Activated CD8-positive, alpha-beta memory T cell treated with anti-CD3 and anti-CD28 coated beads, Interleukin-2, amount 10 ng/mL, durations not matched to agents 7 days and 5 days (primary cell): Measurements from ENCODE around the gene MUS81. TPM values are rescaled to one million over a fixed set of nuclear protein-coding genes. Genes with fewer than 3 reads are reported as not detected.

ENCODE experiments used
- ATAC-seq: fragments of 150-1000 bp; cut with Tn5 transposase; one replicate; pipeline ENCODE4 v1.10.0; 2021; ENCODE audit warnings: moderate library complexity
- CTCF ChIA-PET: fragments of 350-600 bp; sonication (Branson Sonifier 250); formaldehyde crosslinking; loops from one replicate; lab custom pipeline; 2021; ENCODE audit warnings: antibody characterized with exemption; lab: Charles Lee
- DNase-seq: peaks from one replicate; pipeline ENCODE4 v3.0.0-alpha.2; 2020
- H3K27ac Mint-ChIP-seq: one replicate; pipeline ENCODE4 v1.8.0; 2021; ENCODE audit warnings: mild to moderate bottlenecking, mixed read lengths
- H3K27me3 Mint-ChIP-seq: one replicate; pipeline ENCODE4 v1.8.0; 2021; ENCODE audit warnings: mixed read lengths
- H3K36me3 Mint-ChIP-seq: one replicate; pipeline ENCODE4 v1.8.0; 2021; ENCODE audit warnings: mild to moderate bottlenecking, mixed read lengths
- H3K4me1 Mint-ChIP-seq: one replicate; pipeline ENCODE4 v1.8.0; 2021; ENCODE audit warnings: mixed read lengths
- H3K4me3 Mint-ChIP-seq: one replicate; pipeline ENCODE4 v1.8.0; 2021; ENCODE audit warnings: mild to moderate bottlenecking, moderate library complexity, mixed read lengths
- H3K9me3 Mint-ChIP-seq: one replicate; pipeline ENCODE4 v1.8.0; 2022; ENCODE audit warnings: low read depth, mixed read lengths
- total RNA-seq, 2 experiments: library from RNA; stranded (reverse); gene quantifications; one replicate each; pipeline ENCODE4 v1.2.3, GENCODE V29; 2021

Gene MUS81
- total RNA-seq, 2 experiments from 2014 or later = 106 to 125 TPM

- CTCF ChIA-PET = interaction anchor here (27.4 kb wide), 1 partner anchor 25 kb away, joined by 710 read pairs; the partner anchor contains the start of genes CCDC85B, CTSW, FIBP and FOSL1
- no peaks in the 10 kb centered on the region for H3K9me3 Mint-ChIP-seq
- DNase-seq = no peak
- H3K27ac Mint-ChIP-seq = no peak overlapping the region
- no peak overlapping the region for H3K4me3 Mint-ChIP-seq
- H3K36me3 Mint-ChIP-seq = peaks cover 36% of the 10 kb centered on the region
- no peaks in the 10 kb centered on the region for H3K27me3 Mint-ChIP-seq
- H3K4me1 Mint-ChIP-seq = peaks cover 35% of the 10 kb centered on the region
- no peak for ATAC-seq
Measured at GRCh38 chr11:65865550-65866172, 5.4 kb downstream of the MUS81 start.

- H3K27me3 Mint-ChIP-seq = no peaks in the 10 kb centered on the region
- CTCF ChIA-PET = interaction anchor here (27.4 kb wide), 1 partner anchor 24 kb away, joined by 710 read pairs; the partner anchor contains the start of genes CCDC85B, CTSW, FIBP and FOSL1
- H3K4me3 Mint-ChIP-seq = no peak overlapping the region
- DNase-seq (no peak), ATAC-seq (no peak)
- H3K36me3 Mint-ChIP-seq = peaks cover 30% of the 10 kb centered on the region
- H3K9me3 Mint-ChIP-seq = no peaks in the 10 kb centered on the region
- H3K27ac Mint-ChIP-seq = no peak overlapping the region
- peaks cover 38% of the 10 kb centered on the region for H3K4me1 Mint-ChIP-seq
Measured at GRCh38 chr11:65866509-65867283, 6.5 kb downstream of the MUS81 start.

GRCh38 chr11:65867284-65868071, 7.2 kb downstream of the MUS81 start:
- no peak for DNase-seq
- Mint-ChIP-seq H3K36me3 (peaks cover 27% of the 10 kb centered on the region), H3K27ac (no peak overlapping the region), H3K4me3 (no peak overlapping the region), H3K9me3 (no peaks in the 10 kb centered on the region), H3K4me1 (peaks cover 38% of the 10 kb centered on the region), H3K27me3 (no peaks in the 10 kb centered on the region)
- CTCF ChIA-PET = interaction anchor here (1.4 to 27.4 kb wide), 4 partner anchors 7 to 201 kb away, joined by 3 to 710 read pairs (median 43); partner anchors contain the start of genes CCDC85B, CFL1, CTSW and FIBP
- no peak for ATAC-seq

- CTCF ChIA-PET = interaction anchor here (1.4 to 27.4 kb wide), 4 partner anchors 8 to 201 kb away, joined by 3 to 710 read pairs (median 43); partner anchors contain the start of genes CCDC85B, CFL1, CTSW and FIBP
- no peak overlapping the region for H3K4me3 Mint-ChIP-seq
- peaks cover 21% of the 10 kb centered on the region for H3K36me3 Mint-ChIP-seq
- H3K4me1 Mint-ChIP-seq = peaks cover 35% of the 10 kb centered on the region
- no peak overlapping the region for H3K27ac Mint-ChIP-seq
- peaks cover 3% of the 10 kb centered on the region for H3K27me3 Mint-ChIP-seq
- ATAC-seq (peak; percentile 16), DNase-seq (no peak)
- H3K9me3 Mint-ChIP-seq = no peaks in the 10 kb centered on the region
Measured at GRCh38 chr11:65868076-65868667, 7.9 kb downstream of the MUS81 start.

GRCh38 chr11:65868907-65869306, 8.7 kb downstream of the MUS81 start:
- Mint-ChIP-seq H3K27ac (no peak overlapping the region), H3K4me1 (peaks cover 34% of the 10 kb centered on the region), H3K36me3 (peaks cover 16% of the 10 kb centered on the region), H3K9me3 (no peaks in the 10 kb centered on the region), H3K4me3 (no peak overlapping the region), H3K27me3 (peaks cover 4% of the 10 kb centered on the region)
- no peak for DNase-seq
- ATAC-seq = no peak
- CTCF ChIA-PET = interaction anchor here (1.4 to 27.4 kb wide), 4 partner anchors 8 to 200 kb away, joined by 3 to 710 read pairs (median 43); partner anchors contain the start of genes CCDC85B, CFL1, CTSW and FIBP

GRCh38 chr11:65869643-65870306, 9.5 kb downstream of the MUS81 start:
- Mint-ChIP-seq H3K27me3 (peaks cover 4% of the 10 kb centered on the region), H3K4me1 (peaks cover 37% of the 10 kb centered on the region)

GRCh38 chr11:65870307-65870658, 10.1 kb downstream of the MUS81 start:
- peaks cover 4% of the 10 kb centered on the region for H3K27me3 Mint-ChIP-seq
- H3K36me3 Mint-ChIP-seq = peaks cover 10% of the 10 kb centered on the region
- H3K4me3 Mint-ChIP-seq = no peak overlapping the region
- no peak for DNase-seq
- no peaks in the 10 kb centered on the region for H3K9me3 Mint-ChIP-seq
- CTCF ChIA-PET = interaction anchor here (7.2 to 27.4 kb wide), 2 partner anchors 10 to 20 kb away, joined by 83 to 710 read pairs; partner anchors contain the start of genes CCDC85B, CFL1, CTSW and FIBP
- H3K4me1 Mint-ChIP-seq = peaks cover 37% of the 10 kb centered on the region
- no peak overlapping the region for H3K27ac Mint-ChIP-seq
- no peak for ATAC-seq

More at GRCh38 chr11:65869643-65870306, 9.5 kb downstream of the MUS81 start:
- H3K27ac Mint-ChIP-seq = no peak overlapping the region
- H3K4me3 Mint-ChIP-seq = no peak overlapping the region
- ATAC-seq (no peak), DNase-seq (no peak)
- no peaks in the 10 kb centered on the region for H3K9me3 Mint-ChIP-seq
- peaks cover 14% of the 10 kb centered on the region for H3K36me3 Mint-ChIP-seq
- CTCF ChIA-PET = interaction anchor here (7.2 to 27.4 kb wide), 2 partner anchors 9 to 21 kb away, joined by 83 to 710 read pairs; partner anchors contain the start of genes CCDC85B, CFL1, CTSW and FIBP

- CTCF ChIA-PET = interaction anchor here (1.6 to 27.4 kb wide), 3 partner anchors 11 to 159 kb away, joined by 4 to 710 read pairs (median 83); partner anchors contain the start of genes CCDC85B, CFL1, CTSW and FIBP
- ATAC-seq = no peak
Measured at GRCh38 chr11:65870706-65871681, 10.8 kb downstream of the MUS81 start.

GRCh38 chr11:65871811-65872548, 11.7 kb downstream of the MUS81 start:
- peak overlapping the region; percentile 7 for H3K4me3 Mint-ChIP-seq
- no peak for ATAC-seq
- no peak for DNase-seq
- peaks cover 40% of the 10 kb centered on the region for H3K4me1 Mint-ChIP-seq
- no peaks in the 10 kb centered on the region for H3K9me3 Mint-ChIP-seq
- H3K36me3 Mint-ChIP-seq = peaks cover 5% of the 10 kb centered on the region
- CTCF ChIA-PET = interaction anchor here (1.6 to 27.4 kb wide), 3 partner anchors 11 to 160 kb away, joined by 4 to 710 read pairs (median 83); partner anchors contain the start of genes CCDC85B, CFL1, CTSW and FIBP
- H3K27me3 Mint-ChIP-seq = peaks cover 4% of the 10 kb centered on the region
- H3K27ac Mint-ChIP-seq = no peak overlapping the region

More at GRCh38 chr11:65870706-65871681, 10.8 kb downstream of the MUS81 start:
- H3K27ac Mint-ChIP-seq = no peak overlapping the region
- H3K9me3 Mint-ChIP-seq = no peaks in the 10 kb centered on the region
- no peak for DNase-seq
- H3K36me3 Mint-ChIP-seq = peaks cover 9% of the 10 kb centered on the region
- peaks cover 37% of the 10 kb centered on the region for H3K4me1 Mint-ChIP-seq
- H3K27me3 Mint-ChIP-seq = peaks cover 4% of the 10 kb centered on the region
- H3K4me3 Mint-ChIP-seq = no peak overlapping the region

- DNase-seq (no peak), ATAC-seq (no peak)
- H3K4me3 Mint-ChIP-seq = peak within 1 kb of the TSS; percentile 79
- peaks cover 4% of the 10 kb centered on the region for H3K27me3 Mint-ChIP-seq
- H3K27ac Mint-ChIP-seq = peak within 1 kb of the TSS; percentile 73
- H3K36me3 Mint-ChIP-seq = no peaks in the 10 kb centered on the region
- no peaks in the 10 kb centered on the region for H3K9me3 Mint-ChIP-seq
- peaks cover 46% of the 10 kb centered on the region for H3K4me1 Mint-ChIP-seq
- CTCF ChIA-PET = interaction anchor here (1.5 to 27.4 kb wide), 4 partner anchors 12 to 161 kb away, joined by 4 to 710 read pairs (median 44); partner anchors contain the start of genes CCDC85B, CFL1, CTSW and FIBP
Measured at GRCh38 chr11:65872586-65873317, 12.5 kb downstream of the MUS81 start, which contains the start of gene EFEMP2. EFEMP2 (minus strand) TSS chr11:65872800; CDS start chr11:65872354, 446 bp downstream.
